ENCODE measurements around the gene IGFBPL1. TPM values are rescaled to one million over a fixed set of nuclear protein-coding genes. Genes with fewer than 3 reads are reported as not detected.
A peak's percentile ranks its signal among the peaks of the same experiment; 100 is the strongest.
"Not testable (repeated sequence)": the region's sequence is repeated elsewhere in the genome, so short reads cannot be mapped to it uniquely, and the experiment has no call there.

IGFBPL1 gene
- total RNA-seq (not detected), polyA plus RNA-seq (not detected)
- long read RNA-seq, donor 1 = 0 reads
- long read RNA-seq, donor 2 = 0 reads
- long read RNA-seq, donor 3 = 0 reads

GRCh38 chr9:38423973-38424843 lies at the start of gene IGFBPL1:
IGFBPL1 (minus strand) TSS chr9:38424454; CDS start chr9:38424424, 30 bp downstream.
- ATAC-seq (peak in 6 of 8 donors; percentile 55 to 74 (median 63)), DNase-seq (no peak)
- H3K4me1 ChIP-seq = peaks cover 0 to 6% (median 0%) of the 10 kb centered on the region in 9 donors
- H3K36me3 ChIP-seq = no peaks in the 10 kb centered on the region
- 1 to 2% methylated on average over 101 to 115 of the region's 115 CpGs for WGBS, 2 donors
- H3K4me3 ChIP-seq = peak within 1 kb of the TSS in 8 of 10 donors; percentile 5 to 37 (median 28)
- H3K9me3 ChIP-seq = no peaks in the 10 kb centered on the region
- TF ChIP-seq CTCF (IDR thresholded peaks at IDR 0.05) = no peak
- no peak within 1 kb of the TSS for H3K27ac ChIP-seq
- intact Hi-C loops (cut with DNase I) = no loop called here
- H3K27me3 ChIP-seq = peaks cover 0 to 72% (median 65%) of the 10 kb centered on the region in 7 donors

GRCh38 chr9:38472583-38473249 lies 48.5 kb upstream of the IGFBPL1 start:
- H3K36me3 ChIP-seq; intact Hi-C loops (cut with DNase I); H3K27ac ChIP-seq; ATAC-seq; H3K4me1 ChIP-seq; H3K4me3 ChIP-seq; DNase-seq: not testable (repeated sequence)
- Histone ChIP-seq H3K27me3 (peaks cover 0 to 40% (median 20%) of the 10 kb centered on the region in 7 donors), H3K9me3 (peaks cover 0 to 12% (median 0%) of the 10 kb centered on the region in 11 donors)
- 74 to 80% methylated on average over 2 of the region's 2 CpGs for WGBS, 2 donors

GRCh38 chr9:38467404-38467803 lies 43.1 kb upstream of the IGFBPL1 start:
- intact Hi-C loops (cut with DNase I) = no loop called here
- Histone ChIP-seq H3K27me3 (peaks cover 0 to 42% (median 20%) of the 10 kb centered on the region in 7 donors), H3K9me3 (peaks cover 0 to 7% (median 0%) of the 10 kb centered on the region in 11 donors), H3K4me1 (no peaks in the 10 kb centered on the region), H3K27ac (no peak overlapping the region), H3K4me3 (no peak overlapping the region), H3K36me3 (no peaks in the 10 kb centered on the region)
- 20 to 28% methylated on average over 3 of the region's 3 CpGs for WGBS, 2 donors
- ATAC-seq (no peak), DNase-seq (no peak)
- no peak for TF ChIP-seq CTCF (IDR thresholded peaks at IDR 0.05)

GRCh38 chr9:38453835-38454234 lies 29.6 kb upstream of the IGFBPL1 start:
- H3K27me3 ChIP-seq = peaks cover 0 to 26% (median 9%) of the 10 kb centered on the region in 7 donors
- no peak overlapping the region for H3K4me3 ChIP-seq
- no peak for DNase-seq
- ATAC-seq = no peak
- intact Hi-C loops (cut with DNase I) = no loop called here
- H3K36me3 ChIP-seq = no peaks in the 10 kb centered on the region
- peaks cover 0 to 29% (median 4%) of the 10 kb centered on the region in 11 donors for H3K9me3 ChIP-seq
- H3K27ac ChIP-seq = no peak overlapping the region
- WGBS, 2 donors = 68 to 70% methylated on average over 3 of the region's 3 CpGs
- no peak for TF ChIP-seq CTCF (IDR thresholded peaks at IDR 0.05)
- H3K4me1 ChIP-seq = no peaks in the 10 kb centered on the region
